HG02981 (cell line): ENCODE measurements around the gene ZNF621.

Experiments used
- ATAC-seq: cut with Tn5 transposase; IDR thresholded peaks from one replicate; pipeline ENCODE4 v1.9.1; 2021; ENCODE audit warnings: mild to moderate bottlenecking, moderate library complexity; ENCODE audit not compliant: unreplicated experiment

Gene ZNF621

DNA sequence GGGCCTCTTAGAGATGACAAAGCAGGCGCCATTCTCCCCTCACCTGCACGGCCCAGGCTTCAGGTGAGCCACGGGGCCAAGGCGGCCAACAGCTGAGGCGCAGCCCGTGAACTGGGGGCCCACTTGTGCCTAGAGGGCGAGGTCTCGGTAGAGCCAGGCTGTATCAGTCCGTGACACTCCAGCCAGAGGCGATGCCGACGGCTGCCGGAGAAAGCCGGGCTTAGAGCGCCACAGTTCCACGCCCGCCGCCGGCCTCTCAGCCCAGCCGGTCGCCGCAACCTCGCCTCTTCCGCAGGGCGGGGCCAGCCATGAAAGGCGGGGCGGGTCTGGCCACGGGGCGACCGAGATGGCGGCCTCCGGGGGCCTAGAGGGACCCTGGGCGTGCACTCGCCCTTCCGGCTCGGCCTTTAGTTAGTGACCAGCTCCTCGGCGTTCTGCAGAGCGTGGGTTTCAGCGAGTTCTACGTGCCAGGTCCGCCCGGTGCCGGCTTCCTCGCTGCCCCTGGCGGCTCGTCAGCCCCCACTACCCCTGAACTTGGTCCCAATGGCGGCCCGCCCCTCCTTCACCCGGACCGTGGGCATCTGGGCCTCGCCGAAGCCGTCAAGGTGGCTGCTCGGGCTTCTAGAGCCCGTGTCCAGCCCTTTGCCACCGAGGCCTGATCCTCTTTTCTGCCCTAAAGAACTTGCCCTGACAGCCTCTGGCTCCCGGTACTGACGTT lies at the start of gene ZNF621:
TSS of gene ZNF621 (plus strand) at position 393 of the 718 bp plus-strand sequence. CDS start 881 bp downstream, outside the sequence.
- peak; percentile 97 for ATAC-seq

DNA sequence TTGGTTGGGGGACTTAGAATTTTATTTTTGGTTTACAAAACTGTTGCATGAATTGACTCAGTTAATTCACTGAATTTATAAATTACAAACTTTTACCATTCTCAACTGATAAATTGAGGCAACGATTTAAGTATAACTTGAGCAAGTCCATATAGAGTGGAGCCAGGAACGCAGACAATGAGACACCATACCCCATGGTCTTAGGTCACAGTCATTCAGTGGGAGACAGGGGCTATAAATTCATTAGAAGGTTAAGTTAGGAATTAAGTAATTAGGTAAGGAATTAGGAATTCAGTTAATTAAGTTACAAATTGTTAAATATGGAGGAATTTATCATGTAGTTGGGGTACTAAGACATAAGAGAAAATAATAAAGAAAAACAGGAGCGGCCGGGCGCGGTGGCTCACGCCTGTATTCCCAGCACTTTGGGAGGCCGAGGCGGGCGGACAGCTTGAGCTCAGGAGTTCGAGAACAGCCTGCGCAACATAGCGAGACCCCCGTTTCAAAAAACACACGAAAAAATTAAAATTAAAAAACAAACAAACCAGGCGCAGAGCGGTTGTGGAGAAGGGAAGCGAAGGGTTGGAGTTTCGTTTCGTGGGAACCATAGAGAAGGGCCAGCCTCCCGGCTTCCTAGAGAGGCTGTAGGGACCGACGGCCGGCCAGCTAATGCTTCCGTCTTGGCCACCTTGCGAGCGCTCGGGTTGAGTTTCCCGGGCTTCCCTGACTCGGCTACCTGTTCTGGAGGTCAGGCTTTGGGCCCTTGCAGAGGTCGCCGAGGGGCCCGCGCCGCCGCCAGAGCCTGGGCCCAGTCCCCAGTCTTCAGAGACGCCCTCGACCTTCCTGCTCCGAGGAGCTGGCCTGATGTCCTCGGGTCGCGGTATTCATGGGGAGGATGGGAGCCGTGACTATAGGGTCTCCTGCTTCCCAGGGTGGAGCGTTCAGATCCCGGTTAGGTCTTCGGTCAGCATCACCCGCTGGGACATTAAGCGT lies 48.0 kb upstream of the ZNF621 start, which contains the start of gene ZNF619:
TSS of gene ZNF619 (plus strand) at position 645 of the 993 bp plus-strand sequence. CDS start 858 bp downstream, outside the sequence.
- ATAC-seq, result peak; percentile 78

DNA sequence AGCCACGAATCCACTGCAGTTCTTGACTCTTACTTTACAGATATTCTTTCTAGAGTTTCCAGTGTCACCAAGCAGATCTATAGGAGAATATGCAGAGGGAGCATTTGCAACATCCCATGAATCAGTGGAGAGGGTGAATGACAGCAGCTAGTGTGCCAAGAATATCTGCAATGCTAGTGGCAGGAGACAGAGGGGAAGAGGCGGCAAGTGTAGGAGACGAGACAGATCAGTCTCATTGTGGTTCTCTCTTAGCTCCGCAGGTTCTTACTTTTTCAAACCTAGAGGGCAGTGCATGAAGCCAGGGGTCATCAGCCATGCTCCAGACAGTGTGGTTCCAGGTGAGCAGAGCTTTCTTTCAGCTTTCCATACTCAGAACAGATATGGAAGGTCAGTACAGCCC lies 47.1 kb upstream of the ZNF621 start:
- ATAC-seq, result no peak

DNA sequence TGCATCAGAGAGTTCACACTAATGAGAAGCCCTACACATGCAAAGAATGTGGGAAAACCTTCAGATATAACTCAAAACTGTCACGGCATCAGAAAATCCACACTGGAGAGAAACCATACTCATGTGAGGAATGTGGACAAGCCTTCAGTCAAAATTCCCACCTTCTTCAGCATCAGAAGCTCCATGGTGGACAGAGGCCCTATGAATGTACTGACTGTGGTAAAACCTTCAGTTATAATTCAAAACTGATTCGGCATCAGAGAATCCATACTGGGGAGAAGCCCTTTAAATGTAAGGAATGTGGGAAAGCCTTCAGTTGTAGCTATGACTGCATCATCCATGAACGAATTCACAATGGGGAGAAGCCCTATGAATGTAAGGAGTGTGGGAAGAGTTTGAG lies 37.6 kb upstream of the ZNF621 start:
- no peak for ATAC-seq

DNA sequence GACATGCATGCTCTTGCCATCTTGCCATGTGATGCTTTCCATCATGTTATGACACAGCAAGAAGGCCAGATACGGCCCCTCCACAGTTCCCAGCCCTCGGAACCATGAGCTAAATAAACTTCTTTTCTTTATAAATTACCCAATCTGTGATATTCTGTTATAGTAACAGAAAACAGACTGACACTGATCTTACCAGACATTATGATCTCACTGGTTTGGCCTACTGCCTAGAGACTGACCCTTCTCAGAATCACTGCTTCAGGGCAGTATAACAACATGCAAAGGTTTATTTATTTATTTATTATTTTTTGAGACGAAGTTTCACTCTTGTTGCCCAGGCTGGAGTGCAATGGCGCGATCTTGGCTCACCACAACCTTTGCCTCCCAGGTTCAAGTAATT lies 33.8 kb upstream of the ZNF621 start:
- ATAC-seq, result no peak

DNA sequence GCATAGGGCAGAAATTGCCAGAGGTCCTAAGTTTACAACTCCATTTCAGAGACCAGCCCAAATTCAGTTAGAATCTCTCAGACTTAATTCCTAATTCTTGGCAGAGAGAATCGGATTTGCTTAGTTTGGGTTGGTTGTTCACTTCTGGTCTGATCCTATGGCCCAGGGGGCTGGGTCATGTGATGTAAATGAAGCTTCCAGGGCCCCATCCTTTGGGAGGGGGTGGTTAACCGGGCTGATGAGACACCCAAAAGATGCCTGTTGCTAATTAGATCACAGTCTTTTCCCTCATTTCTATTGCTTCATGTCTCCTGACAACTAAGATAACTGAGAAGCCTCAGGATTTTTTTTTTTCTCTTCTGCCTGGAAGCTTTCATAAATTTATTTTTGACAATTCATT lies 30.1 kb upstream of the ZNF621 start:
- ATAC-seq, result no peak

DNA sequence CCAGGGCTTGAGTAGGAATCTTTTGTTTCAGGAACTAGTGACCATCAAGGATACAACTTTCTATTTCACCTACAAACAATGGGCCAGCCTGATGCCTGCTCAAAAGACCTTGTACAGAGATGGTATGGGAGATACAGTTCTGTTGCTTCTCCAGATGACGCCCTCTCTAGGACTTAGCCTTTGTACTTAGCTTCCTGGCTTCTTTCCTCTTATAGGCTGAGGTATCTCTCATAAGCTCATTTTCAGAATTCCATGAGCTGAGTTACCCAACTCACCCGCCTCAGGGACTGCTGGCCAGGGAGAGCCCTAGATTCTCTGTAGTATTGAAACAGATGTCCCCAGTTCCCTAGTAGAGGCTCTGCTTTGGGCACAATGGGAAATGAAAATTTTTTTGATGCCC lies 27.5 kb upstream of the ZNF621 start:
- no peak for ATAC-seq

DNA sequence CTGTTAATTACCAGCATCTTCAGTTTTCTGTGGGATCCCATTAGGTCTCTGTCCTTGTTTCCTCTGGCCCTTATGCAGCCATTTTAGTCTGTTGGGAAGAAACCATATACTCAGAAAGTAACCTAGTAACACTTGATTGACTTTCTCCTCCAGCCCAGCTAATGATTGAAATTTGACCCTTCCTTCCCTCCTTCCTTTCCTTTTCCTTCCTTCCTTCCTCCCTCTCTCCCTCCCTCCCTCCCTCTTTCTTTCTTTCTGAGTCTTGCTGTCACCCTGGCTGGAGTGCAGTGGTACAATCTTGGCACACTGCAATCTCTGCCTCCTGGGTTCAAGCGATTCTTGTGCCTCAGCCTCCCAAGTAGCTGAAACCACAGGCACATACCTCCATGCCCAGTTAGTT lies 24.8 kb upstream of the ZNF621 start:
- ATAC-seq, result no peak

DNA sequence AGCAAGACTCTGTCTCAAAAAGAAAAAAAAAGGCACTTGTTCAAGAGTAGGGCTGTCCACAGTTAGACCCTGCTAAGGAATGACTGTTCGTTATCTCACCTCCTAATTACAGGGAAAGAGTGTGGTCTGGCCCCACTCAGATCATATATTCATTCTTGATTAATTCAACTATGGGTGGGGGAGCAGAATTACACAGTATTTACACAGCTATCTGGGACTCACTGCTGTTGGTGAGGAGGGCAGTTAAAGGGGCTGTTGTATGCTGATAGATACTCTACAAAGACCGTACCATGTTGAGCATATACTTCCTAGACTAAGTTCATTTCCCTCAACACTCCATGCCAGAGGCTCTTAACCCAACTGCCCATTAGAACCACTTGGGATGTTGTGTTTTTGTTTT lies 22.7 kb upstream of the ZNF621 start:
- ATAC-seq, result no peak

DNA sequence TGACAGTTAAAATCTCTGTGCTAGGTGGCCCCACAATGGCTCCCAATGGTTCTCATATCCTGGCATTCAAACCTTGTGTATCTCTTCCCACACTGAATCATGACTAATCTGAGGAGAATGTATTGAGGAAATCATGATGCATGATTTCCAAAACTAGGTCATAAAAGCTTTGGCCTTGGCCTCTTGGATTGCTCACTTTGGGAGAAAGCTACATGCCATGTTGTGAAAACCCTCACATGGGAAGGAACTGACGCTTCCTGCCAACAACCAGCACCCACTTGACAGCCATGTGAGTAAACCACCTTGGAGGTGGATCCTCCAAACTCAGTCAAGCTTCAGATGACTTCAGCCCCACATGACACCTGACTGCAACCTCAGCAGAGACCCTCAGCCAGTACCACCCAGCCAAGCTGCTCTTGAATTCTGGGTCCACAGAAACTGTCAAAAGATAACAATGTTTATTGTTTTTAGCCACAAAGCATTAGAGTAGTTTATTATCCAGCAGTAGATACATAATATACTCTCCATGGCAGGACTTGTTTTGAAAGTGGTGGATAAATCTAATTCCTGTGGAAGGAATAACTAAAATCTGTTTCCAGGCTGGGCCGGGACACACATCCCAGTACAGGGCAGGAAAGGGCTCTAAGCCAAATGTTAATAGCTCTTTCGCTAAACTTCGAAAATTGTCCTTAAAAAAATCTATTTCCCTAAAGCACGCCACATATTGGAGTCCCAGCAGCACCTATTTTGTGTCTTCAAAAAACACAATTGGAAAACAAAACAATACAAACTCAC lies 19.9 kb upstream of the ZNF621 start:
- ATAC-seq, result no peak

DNA sequence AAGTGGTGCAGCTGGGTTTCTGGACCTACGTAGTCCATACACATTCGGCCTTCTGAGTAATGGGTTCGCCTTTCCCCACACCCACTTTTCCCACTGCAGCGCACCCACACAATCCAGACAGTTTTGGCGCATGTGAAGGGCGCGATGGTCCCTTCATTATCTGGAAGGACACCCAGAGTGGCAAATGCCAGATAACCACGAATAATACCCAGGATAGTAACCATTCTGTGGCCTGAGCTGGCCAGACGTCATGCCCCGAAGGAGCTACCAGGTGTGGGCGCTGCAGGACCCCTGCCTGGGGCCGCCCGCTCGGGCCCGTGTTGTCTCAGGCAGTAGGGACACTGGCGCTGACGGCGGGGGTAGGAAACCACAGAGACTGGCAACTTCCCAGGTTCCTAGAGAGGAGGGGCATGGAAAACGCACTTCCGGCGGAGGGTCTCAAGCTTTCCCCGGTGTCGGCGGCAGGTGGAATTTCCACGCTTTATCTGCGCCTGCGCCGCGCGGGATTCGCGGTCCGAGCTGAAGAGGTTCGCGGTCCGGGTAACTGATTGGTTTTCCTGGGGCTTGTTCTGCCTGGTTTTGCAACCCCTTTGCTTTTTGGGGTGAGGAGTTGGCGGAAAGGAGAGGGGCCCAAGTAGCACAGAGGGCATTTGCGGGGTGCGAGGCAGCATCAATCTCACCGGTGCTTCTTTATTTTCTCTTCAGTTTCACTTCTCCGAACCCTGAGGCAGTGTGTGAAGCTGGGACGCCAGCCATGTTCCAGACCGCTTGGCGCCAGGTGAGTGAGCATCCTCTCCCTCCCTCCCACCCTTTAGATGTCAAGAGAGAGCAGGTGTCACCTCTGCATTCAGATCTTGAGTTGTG lies 18.9 kb upstream of the ZNF621 start, which contains the start of gene ZNF620:
TSS of gene ZNF620 (plus strand) at position 441 of the 864 bp plus-strand sequence. CDS start at position 755, 314 bp downstream.
- peak; percentile 78 for ATAC-seq

DNA sequence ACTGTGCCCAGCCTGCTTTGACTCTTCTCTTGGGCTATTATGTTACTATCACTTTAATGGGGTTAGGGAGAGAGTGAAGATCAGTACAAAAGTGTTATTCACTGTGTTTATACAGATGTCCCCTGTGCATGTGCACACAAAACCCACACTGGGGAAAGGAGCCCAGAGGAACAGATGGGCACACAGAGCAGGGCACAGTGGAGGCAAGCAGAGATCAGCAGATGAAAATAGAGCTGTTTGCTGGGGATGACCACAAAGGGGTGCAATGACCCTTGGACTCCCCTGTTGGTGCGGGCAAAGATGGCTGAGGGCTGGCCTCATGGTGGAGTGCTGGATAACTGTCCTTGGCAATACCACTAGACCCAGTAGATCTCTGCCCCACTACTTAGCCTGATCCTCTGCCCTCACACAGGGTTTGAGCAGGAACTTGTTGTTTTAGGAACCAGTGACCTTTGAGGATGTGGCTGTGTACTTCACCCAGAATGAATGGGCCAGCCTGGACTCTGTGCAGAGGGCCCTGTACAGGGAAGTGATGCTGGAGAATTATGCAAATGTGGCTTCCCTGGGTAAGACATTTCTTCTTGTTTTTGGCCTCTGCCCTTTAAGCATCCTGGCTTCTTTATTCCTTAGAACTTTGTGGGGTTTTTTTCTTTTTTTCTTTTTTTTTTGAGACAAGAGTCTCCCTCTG lies 13.6 kb upstream of the ZNF621 start:
- ATAC-seq, result no peak

DNA sequence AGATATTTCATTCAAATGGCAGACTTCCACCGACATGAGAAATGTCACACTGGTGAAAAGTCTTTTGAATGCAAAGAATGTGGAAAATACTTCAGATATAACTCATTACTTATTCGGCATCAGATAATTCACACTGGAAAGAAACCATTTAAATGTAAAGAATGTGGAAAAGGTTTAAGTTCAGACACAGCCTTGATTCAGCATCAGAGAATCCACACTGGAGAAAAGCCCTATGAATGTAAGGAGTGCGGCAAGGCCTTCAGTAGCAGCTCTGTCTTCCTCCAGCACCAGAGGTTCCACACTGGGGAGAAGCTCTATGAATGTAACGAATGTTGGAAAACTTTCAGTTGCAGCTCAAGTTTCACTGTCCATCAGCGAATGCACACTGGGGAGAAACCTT lies 8.6 kb upstream of the ZNF621 start:
- ATAC-seq, result no peak

DNA sequence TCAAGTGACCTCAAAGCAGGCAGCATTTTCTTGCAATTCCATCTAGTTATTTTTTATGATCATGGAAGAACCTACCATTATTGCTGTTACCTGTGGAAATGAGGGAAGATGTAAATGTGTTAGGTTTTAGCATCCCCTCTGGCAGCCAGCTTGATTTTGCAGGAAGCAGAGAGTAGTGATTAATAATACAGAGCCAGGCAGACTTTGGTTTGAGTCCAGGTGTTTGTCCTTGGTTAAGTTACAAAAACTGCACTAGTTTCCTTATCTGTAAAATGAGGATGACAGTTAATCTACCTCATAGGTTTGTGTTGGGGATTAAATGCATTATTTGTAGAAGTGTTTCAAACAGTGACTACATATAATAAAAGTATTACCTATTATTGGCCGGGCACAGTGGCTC lies 6.7 kb upstream of the ZNF621 start:
- no peak for ATAC-seq

DNA sequence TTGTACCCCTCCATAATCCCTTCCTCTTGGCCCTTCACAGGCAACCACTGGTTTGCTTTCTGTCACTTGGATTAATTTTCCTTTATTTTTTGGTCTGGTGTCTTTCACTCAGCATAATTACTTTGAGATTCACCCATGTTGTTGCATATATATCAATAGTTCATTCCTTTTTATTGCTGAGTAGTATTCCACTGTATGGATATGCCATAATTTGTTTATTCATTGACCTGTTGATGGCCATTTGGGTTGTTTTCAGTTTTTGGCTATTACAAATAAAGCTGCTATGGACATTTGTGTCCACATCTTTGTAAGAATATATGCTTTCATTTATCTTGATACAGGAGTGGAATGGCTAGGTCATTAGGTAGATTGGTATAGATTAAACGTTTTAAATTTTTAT lies 5.9 kb upstream of the ZNF621 start:
- no peak for ATAC-seq

DNA sequence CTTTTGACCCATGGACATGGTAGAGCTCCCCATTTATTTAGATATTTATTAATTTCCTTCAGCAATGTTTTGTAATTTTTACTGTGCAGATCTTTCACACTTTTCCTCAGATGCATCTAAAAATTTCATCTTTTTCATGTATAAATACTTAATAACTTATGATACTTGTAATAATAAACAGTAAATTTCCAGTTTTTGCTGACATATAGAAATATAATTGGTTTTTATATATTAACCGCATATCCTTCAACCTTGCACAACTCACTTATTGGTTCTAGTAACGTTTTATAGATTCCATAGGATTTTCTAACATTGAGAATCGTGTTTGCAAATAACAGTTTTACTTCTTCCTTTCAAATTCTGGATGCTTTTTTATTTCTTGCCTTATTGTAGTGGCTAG lies 3.5 kb upstream of the ZNF621 start:
- ATAC-seq, result no peak

DNA sequence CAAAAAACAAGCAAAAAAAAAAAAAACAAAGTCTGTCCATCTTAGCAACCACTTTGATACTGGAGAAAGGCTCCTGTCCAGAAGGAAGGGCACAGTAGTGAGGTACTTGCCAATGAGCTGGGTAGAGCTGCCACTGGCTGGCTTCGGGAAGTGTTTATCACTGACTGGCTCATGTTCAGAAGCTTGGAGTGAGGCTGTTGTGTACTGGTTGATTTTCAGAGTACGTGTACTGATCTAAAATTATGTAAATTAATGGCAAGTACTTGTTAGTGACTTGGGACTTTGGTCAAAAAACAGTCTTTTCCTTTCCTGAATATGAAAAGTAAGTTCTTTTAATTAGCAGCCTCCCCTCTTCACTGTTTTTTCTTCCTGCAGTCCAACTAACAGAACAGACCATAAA lies 979 bp upstream of the ZNF621 start:
- no peak for ATAC-seq

DNA sequence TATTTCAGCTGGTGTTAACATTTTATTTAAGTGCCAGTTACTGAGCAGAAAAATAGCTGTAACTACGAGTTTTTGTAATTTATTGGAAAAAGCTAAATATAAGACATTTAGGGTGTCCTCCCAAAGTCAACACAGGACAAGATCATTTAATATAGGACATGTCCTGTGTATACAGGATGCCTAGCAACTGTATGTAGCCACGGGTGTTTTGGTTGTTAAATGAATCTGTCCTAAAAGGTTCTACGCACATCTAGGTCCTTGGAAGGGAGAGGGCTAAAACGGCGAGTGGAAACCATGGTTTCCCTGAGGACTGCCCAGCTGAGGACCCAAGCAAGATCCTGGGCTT lies 565 bp upstream of the ZNF621 start:
- peak; percentile 30 for ATAC-seq

DNA sequence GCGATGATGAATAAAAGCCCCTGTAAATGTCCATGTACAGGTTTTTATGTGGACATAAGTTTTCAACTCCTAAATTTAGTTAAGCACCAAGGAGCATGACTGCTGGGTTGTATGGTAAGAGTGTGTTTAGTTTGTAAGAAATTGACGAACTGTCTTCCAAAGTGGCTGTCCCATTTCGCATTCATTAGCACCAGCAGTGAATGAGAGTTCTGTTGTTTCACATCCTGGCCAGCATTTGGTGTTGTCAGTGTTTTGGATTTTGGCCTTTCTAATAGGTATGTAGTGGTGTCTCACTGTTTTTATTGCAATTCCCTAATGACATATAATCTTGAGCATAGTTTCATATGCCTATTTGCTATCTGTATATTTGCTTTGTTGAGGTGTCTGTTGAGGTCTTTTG lies 3.7 kb downstream of the ZNF621 start:
- no peak for ATAC-seq

DNA sequence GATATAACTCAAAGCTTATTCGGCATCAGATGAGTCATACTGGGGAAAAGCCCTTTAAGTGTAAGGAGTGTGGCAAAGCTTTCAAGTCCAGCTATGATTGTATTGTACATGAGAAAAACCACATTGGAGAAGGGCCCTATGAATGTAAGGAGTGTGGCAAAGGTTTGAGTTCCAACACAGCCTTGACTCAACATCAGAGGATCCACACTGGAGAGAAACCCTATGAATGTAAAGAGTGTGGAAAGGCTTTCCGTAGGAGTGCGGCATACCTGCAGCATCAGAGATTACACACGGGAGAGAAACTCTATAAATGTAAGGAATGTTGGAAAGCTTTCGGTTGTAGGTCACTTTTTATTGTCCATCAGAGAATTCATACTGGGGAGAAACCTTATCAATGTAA lies 7.5 kb downstream of the ZNF621 start:
- ATAC-seq, result no peak
